ENCODE results near the gene TMEM215. TPM values are rescaled to one million over a fixed set of nuclear protein-coding genes. Genes with fewer than 3 reads are reported as not detected.

The TMEM215 gene
- total and polyA plus RNA-seq, 2 donors (not counting 3 experiments of a cell fraction or from before 2014, with no cell fraction given) = not detected

GRCh38 chr9:32828861-32829260 is 45.5 kb downstream of the TMEM215 start:
- Histone ChIP-seq H3K27me3 (ENCODE audit: control insufficient read depth in 2 of 2, insufficient read depth in 2 of 2, low read length in 2 of 2) (no peaks in the 10 kb centered on the region), H3K27ac (ENCODE audit: insufficient read depth, low read depth, low read length) (no peak overlapping the region), H2AFZ (ENCODE audit: low read depth, low read length) (no peak overlapping the region), H3K9me1 (replicated peaks; ENCODE audit: control insufficient read depth, extremely low read depth, insufficient read depth, low read length) (no peaks in the 10 kb centered on the region), H3K4me2 (ENCODE audit: insufficient read depth, low read length) (no peak overlapping the region), H3K79me2 (ENCODE audit: control insufficient read depth, insufficient read depth, low read length) (no peaks in the 10 kb centered on the region), H3K4me3 (replicated peaks in 1 of 3; ENCODE audit: insufficient read depth in 1 of 3, low read depth in 1 of 3, low read length in 3 of 3) (no peak overlapping the region), H3K4me1 (ENCODE audit: control insufficient read depth, extremely low read depth, insufficient read depth, low read length) (no peaks in the 10 kb centered on the region), H4K20me1 (replicated peaks; ENCODE audit: control insufficient read depth, extremely low read depth, insufficient read depth, low read length) (no peaks in the 10 kb centered on the region), H3K9me3 (replicated peaks; ENCODE audit: control insufficient read depth, insufficient read depth, low read length) (no peaks in the 10 kb centered on the region), H3K36me3 (ENCODE audit: control insufficient read depth in 2 of 2, extremely low read depth in 1 of 2, insufficient read depth in 2 of 2, low read length in 2 of 2) (no peaks in the 10 kb centered on the region), H3K9ac (replicated peaks; ENCODE audit: extremely low read depth, insufficient read depth, low read length) (no peak overlapping the region)
- CTCF ChIA-PET = no interaction called here
- POLR2A ChIA-PET = no interaction called here
- no peak for DNase-seq (ENCODE audit: low read depth, low spot score)
- dilution Hi-C loops (cut with MboI; ENCODE audit: extremely low pct_ligation_motif_present, low sequenced_read_pairs) (no loop called here), intact Hi-C loops (cut with micrococcal nuclease) (no loop called here)
- FAIRE-seq = no peak
- no TSS peak for BruUV-seq (replicated peaks)
- TF ChIP-seq MAX (IDR thresholded peaks at IDR 0.05; ENCODE audit: insufficient read depth, insufficient read length) (no peak), CTCF (IDR thresholded peaks at IDR 0.05; ENCODE audit: extremely low read depth in 1 of 2, insufficient read depth in 1 of 2, low read depth in 1 of 2, low read length in 2 of 2) (no peak), POLR2AphosphoS5 (IDR thresholded peaks at IDR 0.05; ENCODE audit: insufficient read depth, low read depth, low read length) (no peak), JUN (IDR thresholded peaks at IDR 0.05; ENCODE audit: borderline replicate concordance, insufficient read depth, insufficient read length, low read depth) (no peak), EZH2 (IDR thresholded peaks at IDR 0.05; ENCODE audit: borderline replicate concordance, low read depth, low read length, severe bottlenecking) (no peak), POLR2A (IDR thresholded peaks at IDR 0.05; ENCODE audit: low read depth, low read length) (no peak)

GRCh38 chr9:32832346-32832745 is 49.0 kb downstream of the TMEM215 start:
- Histone ChIP-seq H4K20me1 (replicated peaks; ENCODE audit: control insufficient read depth, extremely low read depth, insufficient read depth, low read length) (no peaks in the 10 kb centered on the region), H3K4me2 (ENCODE audit: insufficient read depth, low read length) (no peak overlapping the region), H2AFZ (ENCODE audit: low read depth, low read length) (no peak overlapping the region), H3K79me2 (ENCODE audit: control insufficient read depth, insufficient read depth, low read length) (no peaks in the 10 kb centered on the region), H3K27me3 (ENCODE audit: control insufficient read depth in 2 of 2, insufficient read depth in 2 of 2, low read length in 2 of 2) (no peaks in the 10 kb centered on the region), H3K27ac (ENCODE audit: insufficient read depth, low read depth, low read length) (no peak overlapping the region), H3K9ac (replicated peaks; ENCODE audit: extremely low read depth, insufficient read depth, low read length) (no peak overlapping the region), H3K36me3 (ENCODE audit: control insufficient read depth in 2 of 2, extremely low read depth in 1 of 2, insufficient read depth in 2 of 2, low read length in 2 of 2) (no peaks in the 10 kb centered on the region), H3K9me1 (replicated peaks; ENCODE audit: control insufficient read depth, extremely low read depth, insufficient read depth, low read length) (no peaks in the 10 kb centered on the region), H3K9me3 (replicated peaks; ENCODE audit: control insufficient read depth, insufficient read depth, low read length) (no peaks in the 10 kb centered on the region), H3K4me3 (replicated peaks in 1 of 3; ENCODE audit: insufficient read depth in 1 of 3, low read depth in 1 of 3, low read length in 3 of 3) (no peak overlapping the region), H3K4me1 (ENCODE audit: control insufficient read depth, extremely low read depth, insufficient read depth, low read length) (no peaks in the 10 kb centered on the region)
- no TSS peak for BruUV-seq (replicated peaks)
- POLR2A ChIA-PET = no interaction called here
- CTCF ChIA-PET = no interaction called here
- FAIRE-seq = no peak
- intact Hi-C loops (cut with micrococcal nuclease) = no loop called here
- no peak for DNase-seq (ENCODE audit: low read depth, low spot score)
- dilution Hi-C loops (cut with MboI; ENCODE audit: extremely low pct_ligation_motif_present, low sequenced_read_pairs) = no loop called here
- no peak for TF ChIP-seq POLR2A (IDR thresholded peaks at IDR 0.05; ENCODE audit: low read depth, low read length)

Small RNAs within 50 kb of the gene (small RNA-seq; reads per million reads assigned to genes)
- gene RF00019 (ENCODE audit: insufficient read depth, insufficient read length, low read depth, low replicate concordance) = not detected

Other genes starting within 250 kb of the TMEM215 start
- gene SMIM27, start 231.2 kb upstream of the TMEM215 start, total RNA-seq = 9.5 and 11.5 TPM in 2 replicates
- 2.6 and 3.4 TPM in 2 replicates for gene SMIM27, start 231.2 kb upstream of the TMEM215 start, polyA plus RNA-seq
- gene TOPORS, start 231.0 kb upstream of the TMEM215 start, total RNA-seq = 16.2 and 16.8 TPM in 2 replicates
- 4.8 and 6.1 TPM in 2 replicates for gene TOPORS, start 231.0 kb upstream of the TMEM215 start, polyA plus RNA-seq
- gene NDUFB6, start 210.4 kb upstream of the TMEM215 start, total RNA-seq = 53.5 and 54.2 TPM in 2 replicates
- 35.8 and 59.2 TPM in 2 replicates for gene NDUFB6, start 210.4 kb upstream of the TMEM215 start, polyA plus RNA-seq
- not detected in 2 replicates for gene TAF1L, start 147.9 kb upstream of the TMEM215 start, total RNA-seq
- not detected in 2 replicates for gene TAF1L, start 147.9 kb upstream of the TMEM215 start, polyA plus RNA-seq
- 33.6 and 34.0 TPM in 2 replicates for gene APTX, start 218.1 kb downstream of the TMEM215 start, total RNA-seq
- gene APTX, start 218.1 kb downstream of the TMEM215 start, polyA plus RNA-seq = 19.6 and 21.3 TPM in 2 replicates
- 177 and 182 TPM in 2 replicates for gene DNAJA1, start 241.7 kb downstream of the TMEM215 start, total RNA-seq
- 53.4 and 72.9 TPM in 2 replicates for gene DNAJA1, start 241.7 kb downstream of the TMEM215 start, polyA plus RNA-seq

Measured in endothelial cell of umbilical vein (primary cell).